Right lobe of liver (tissue), 6 donors: Measurements from ENCODE around the gene CABP7. TPM values are rescaled to one million over a fixed set of nuclear protein-coding genes. Genes with fewer than 3 reads are reported as not detected.

ENCODE experiments used
- ATAC-seq, 4 donors: fragments of 200-7000 bp; cut with Tn5 transposase; one replicate each; pipeline ENCODE4 v1.9.1; 2020; ENCODE audit warnings: mild to moderate bottlenecking in 4 of 4, moderate library complexity in 4 of 4
- DNase-seq, 3 donors: peaks; one replicate each; pipeline ENCODE4 v3.0.0-alpha.2; 2020
- H3K27ac ChIP-seq, 3 donors: fragments of 200-600 bp; one replicate each; pipeline ENCODE4 v1.8.0; 2022
- H3K27me3 ChIP-seq, 2 donors: fragments of 200-600 bp; one replicate each; pipeline ENCODE4 v1.8.0; 2022
- H3K36me3 ChIP-seq, 4 donors: fragments of 200-600 bp; sonication (generic) in 1 of 4; one replicate each; pipeline versions ENCODE4 v1.5.1 to v1.8.0; 2017 to 2022; ENCODE audit warnings: control low read depth in 1 of 4
- H3K4me1 ChIP-seq, 4 donors: fragments of 200-600 bp; sonication (generic) in 1 of 4; one replicate each; pipeline versions ENCODE4 v1.5.1 to v1.8.0; 2017 to 2022; ENCODE audit warnings: control low read depth in 1 of 4
- H3K4me3 ChIP-seq, 3 donors: fragments of 200-600 bp; one replicate each; pipeline ENCODE4 v1.8.0; 2022
- H3K9me3 ChIP-seq, 4 donors: fragments of 200-600 bp; sonication (generic) in 1 of 4; one replicate each; pipeline versions ENCODE4 v1.5.1 to v1.8.0; 2017 to 2022; ENCODE audit warnings: control low read depth in 1 of 4
- CTCF ChIP-seq, 4 donors: fragments of 200-600 bp in 3 of 4; fragments of 450-650 bp in 1 of 4; IDR thresholded peaks; one replicate each; pipeline versions ENCODE4 v1.5.1 to v1.8.0; 2016 to 2022; ENCODE audit warnings: antibody characterized with exemption in 4 of 4, mild to moderate bottlenecking in 2 of 4
- POLR2A ChIP-seq: fragments of 450-650 bp; IDR thresholded peaks from one replicate; pipeline ENCODE4 v1.6.1; 2017; ENCODE audit warnings: antibody characterized with exemption, mild to moderate bottlenecking
- WGBS: methylation state at CpG from one replicate; pipeline ENCODE4 v1.1.6; 2018; ENCODE audit warnings: low coverage, low lambda C conversion rate; ENCODE audit not compliant: insufficient coverage; ENCODE audit errors: missing lambda C conversion rate; 5-methylcytosine and 5-hydroxymethylcytosine counted together
- intact Hi-C, 2 donors: fragments of 100-400 bp; cut with DNase I; formaldehyde crosslinking; loops; one replicate each; pipeline versions ENCODE4 v1.11.2 to v1.14.1; 2022
- total RNA-seq, 6 experiments: library from RNA; depleted of rRNA in 2 of 6; stranded (reverse); fragments of >200 nt in 2 of 6; fragmentation: NEBNext Ultra II Directional in 3 of 6; extraction: Animal tissue kit (Norgen Biotek cat#: 25700) in 3 of 6; gene quantifications; one replicate each; pipeline versions ENCODE4 v1.1.0 to v1.2.4, GENCODE V29; 2016 to 2023
- donor health status: DM: no; HTN: yes; CAD: no.
- donor health status: DM: no; HTN: no; CAD: no.
- donor health status: DM: no; HTN: no; CAD: no.
- donor health status: DM: no; HTN: yes; CAD: no.
- donor health status: DM: no; HTN: yes; CAD: no.

CABP7 gene
- total RNA-seq, 6 experiments from 2014 or later, result not detected

GRCh38 chr22:29726106-29726505 is 6.3 kb downstream of the CABP7 start:
- no peak overlapping the region for H3K4me3 ChIP-seq
- H3K4me1 ChIP-seq, result no peaks in the 10 kb centered on the region
- intact Hi-C loops, result no loop called here
- no peaks in the 10 kb centered on the region for H3K27me3 ChIP-seq
- DNase-seq, result no peak
- no CpG with 5 or more reads among the region's 7 CpGs for WGBS
- no peaks in the 10 kb centered on the region for H3K36me3 ChIP-seq
- no peak for TF ChIP-seq CTCF (IDR thresholded peaks at IDR 0.05)
- no peak for TF ChIP-seq POLR2A
- ATAC-seq, result no peak
- no peak overlapping the region for H3K27ac ChIP-seq
- no peaks in the 10 kb centered on the region for H3K9me3 ChIP-seq

- intact Hi-C loops, result no loop called here
- no peak for DNase-seq
- no peak overlapping the region for H3K27ac ChIP-seq
- H3K4me1 ChIP-seq, result no peaks in the 10 kb centered on the region
- H3K9me3 ChIP-seq, result no peaks in the 10 kb centered on the region
- no peaks in the 10 kb centered on the region for H3K27me3 ChIP-seq
- ATAC-seq, result no peak
- H3K4me3 ChIP-seq, result no peak overlapping the region
- no peaks in the 10 kb centered on the region for H3K36me3 ChIP-seq
- no peak for TF ChIP-seq CTCF (IDR thresholded peaks at IDR 0.05)
- no peak for TF ChIP-seq POLR2A
- WGBS, result 33% methylated on average over 10 of the region's 15 CpGs
These were observed 6.8 kb downstream of the CABP7 start for GRCh38 chr22:29726512-29727130.

- Histone ChIP-seq H3K9me3 (no peaks in the 10 kb centered on the region), H3K27ac (no peak overlapping the region), H3K4me3 (no peak overlapping the region), H3K36me3 (no peaks in the 10 kb centered on the region), H3K27me3 (no peaks in the 10 kb centered on the region), H3K4me1 (no peaks in the 10 kb centered on the region)
- WGBS, result 13% methylated on average over 6 of the region's 17 CpGs
- peak in 2 of 3 donors; percentile 51 to 59 for DNase-seq
- intact Hi-C loops, result no loop called here
- no peak for TF ChIP-seq POLR2A
- TF ChIP-seq CTCF (IDR thresholded peaks at IDR 0.05), result peak in 3 of 4 donors; percentile 40 to 51 (median 45)
- ATAC-seq, result peak; percentile 51 to 64 (median 62)
These were observed 7.3 kb downstream of the CABP7 start for GRCh38 chr22:29727131-29727523.

GRCh38 chr22:29729161-29729560 is 9.4 kb downstream of the CABP7 start:
- TF ChIP-seq CTCF (IDR thresholded peaks at IDR 0.05) (no peak), POLR2A (no peak)
- Histone ChIP-seq H3K27me3 (no peaks in the 10 kb centered on the region), H3K27ac (no peak overlapping the region), H3K9me3 (no peaks in the 10 kb centered on the region), H3K4me3 (no peak overlapping the region), H3K4me1 (no peaks in the 10 kb centered on the region), H3K36me3 (no peaks in the 10 kb centered on the region)
- 50% methylated on average over 2 of the region's 20 CpGs for WGBS
- no peak for DNase-seq
- intact Hi-C loops, result no loop called here
- no peak for ATAC-seq
